PC-9 (cell line): ENCODE measurements around the gene CTNNA3.

ENCODE experiments used
- CTCF ChIP-seq: fragments of 200-600 bp; sonication (generic); conservative IDR thresholded peaks from 2 replicates; pipeline ENCODE4 v1.6.1; 2017; ENCODE audit warnings: mixed run types, antibody characterized with exemption, mild to moderate bottlenecking, moderate library complexity
- EZH2 ChIP-seq: fragments of 200-600 bp; sonication (generic); IDR thresholded peaks from 2 replicates; pipeline ENCODE4 v1.8.0; 2017; ENCODE audit warnings: antibody characterized with exemption, low read depth

DNA sequence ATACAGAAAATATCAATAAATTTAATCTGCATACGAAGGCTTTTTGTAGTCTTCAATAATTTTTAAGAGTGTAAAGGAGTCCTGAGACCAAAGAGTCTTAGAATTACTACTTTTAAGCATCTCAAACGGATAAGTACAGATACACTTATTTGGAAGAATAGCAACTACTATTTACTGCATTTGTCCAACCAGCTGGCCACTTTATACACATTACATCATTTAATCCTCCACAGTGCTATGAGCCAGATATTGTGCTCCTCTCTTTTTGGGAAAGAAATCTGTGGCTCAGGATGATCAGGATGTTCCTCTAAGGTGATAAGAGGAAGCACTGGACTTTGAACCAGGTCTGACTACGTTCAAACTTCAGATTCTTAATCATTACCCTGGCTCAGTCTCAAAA lies 1358.8 kb downstream of the CTNNA3 start:
- TF ChIP-seq CTCF (no peak), EZH2 (no peak)
